GM12892 (cell line): ENCODE measurements around the gene ASTN2.

Experiments
- POLR2A ChIP-seq: IDR thresholded peaks from 2 replicates; pipeline ENCODE4 v1.6.1; 2011; ENCODE audit warnings: low read depth, low read length, control low read depth
- POLR2AphosphoS5 ChIP-seq: IDR thresholded peaks from 2 replicates; pipeline ENCODE4 v1.6.1; 2011; ENCODE audit warnings: low read depth, low read length, control low read depth

- no peak for TF ChIP-seq POLR2A
- no peak for TF ChIP-seq POLR2AphosphoS5
Measured at GRCh38 chr9:117395151-117395650, 19.7 kb downstream of the ASTN2 start.
